Measurements from ENCODE around the gene NAXE. TPM values are rescaled to one million over a fixed set of nuclear protein-coding genes. Genes with fewer than 3 reads are reported as not detected.

The NAXE gene
- total RNA-seq, 1 donor from 2014 or later: 102 TPM

GRCh38 chr1:156577550-156577949, 14.0 kb upstream of the NAXE start:
- intact Hi-C loops (cut with micrococcal nuclease): no loop called here
- no peak overlapping the region for H3K27ac ChIP-seq (replicated peaks)

GRCh38 chr1:156578055-156578454, 13.5 kb upstream of the NAXE start:
- H3K27me3 ChIP-seq (ENCODE audit: low read depth): no peaks in the 10 kb centered on the region
- no peak overlapping the region for H3K27ac ChIP-seq (replicated peaks)
- no peaks in the 10 kb centered on the region for H3K36me3 ChIP-seq
- no peak for TF ChIP-seq CTCF (IDR thresholded peaks at IDR 0.05; ENCODE audit: borderline replicate concordance)
- H3K4me1 ChIP-seq: no peaks in the 10 kb centered on the region
- no peak overlapping the region for H3K4me3 ChIP-seq
- intact Hi-C loops (cut with micrococcal nuclease): no loop called here
- H3K9me3 ChIP-seq (replicated peaks): no peaks in the 10 kb centered on the region
- no peak for DNase-seq

More at GRCh38 chr1:156577550-156577949, 14.0 kb upstream of the NAXE start:
- no peak for DNase-seq
- no peak for TF ChIP-seq CTCF (IDR thresholded peaks at IDR 0.05; ENCODE audit: borderline replicate concordance)
- H3K36me3 ChIP-seq: no peaks in the 10 kb centered on the region
- H3K27me3 ChIP-seq (ENCODE audit: low read depth): no peaks in the 10 kb centered on the region
- H3K4me3 ChIP-seq: no peak overlapping the region
- H3K9me3 ChIP-seq (replicated peaks): no peaks in the 10 kb centered on the region
- no peaks in the 10 kb centered on the region for H3K4me1 ChIP-seq

- peaks cover 6% of the 10 kb centered on the region for H3K4me1 ChIP-seq
Measured at GRCh38 chr1:156579472-156579871, 12.1 kb upstream of the NAXE start, which contains the start of gene TTC24. Gene TTC24, plus strand, starts transcription at chr1:156579723. Its CDS starts 1,642 bp downstream, at chr1:156581365.

GRCh38 chr1:156581661-156582387, 9.8 kb upstream of the NAXE start:
- DNase-seq: no peak
- Histone ChIP-seq H3K9me3 (replicated peaks) (no peaks in the 10 kb centered on the region), H3K4me3 (no peak overlapping the region), H3K36me3 (no peaks in the 10 kb centered on the region), H3K27me3 (ENCODE audit: low read depth) (no peaks in the 10 kb centered on the region), H3K27ac (replicated peaks) (no peak overlapping the region), H3K4me1 (peaks cover 6% of the 10 kb centered on the region)
- TF ChIP-seq CTCF (IDR thresholded peaks at IDR 0.05; ENCODE audit: borderline replicate concordance): no peak
- intact Hi-C loops (cut with micrococcal nuclease): no loop called here

More at GRCh38 chr1:156579472-156579871, 12.1 kb upstream of the NAXE start, which contains the start of gene TTC24:
- no peaks in the 10 kb centered on the region for H3K9me3 ChIP-seq (replicated peaks)
- no peak within 1 kb of the TSS for H3K27ac ChIP-seq (replicated peaks)
- intact Hi-C loops (cut with micrococcal nuclease): no loop called here
- H3K27me3 ChIP-seq (ENCODE audit: low read depth): no peaks in the 10 kb centered on the region
- no peaks in the 10 kb centered on the region for H3K36me3 ChIP-seq
- no peak within 1 kb of the TSS for H3K4me3 ChIP-seq
- TF ChIP-seq CTCF (IDR thresholded peaks at IDR 0.05; ENCODE audit: borderline replicate concordance): no peak
- DNase-seq: no peak

- Histone ChIP-seq H3K36me3 (no peaks in the 10 kb centered on the region), H3K9me3 (replicated peaks) (no peaks in the 10 kb centered on the region), H3K27me3 (ENCODE audit: low read depth) (no peaks in the 10 kb centered on the region), H3K4me3 (no peak overlapping the region), H3K4me1 (peaks cover 6% of the 10 kb centered on the region), H3K27ac (replicated peaks) (no peak overlapping the region)
- intact Hi-C loops (cut with micrococcal nuclease): no loop called here
- no peak for DNase-seq
- no peak for TF ChIP-seq CTCF (IDR thresholded peaks at IDR 0.05; ENCODE audit: borderline replicate concordance)
Measured at GRCh38 chr1:156582388-156583017, 9.1 kb upstream of the NAXE start.

Measured in left ventricle myocardium inferior (tissue), 1 donor.